ENCODE data around the gene LIM2. TPM values are rescaled to one million over a fixed set of nuclear protein-coding genes. Genes with fewer than 3 reads are reported as not detected.

Gene LIM2
- total and polyA plus RNA-seq, 2 of the 8 experiments (the other 6 are each of a cell fraction or from before 2014, with no cell fraction given) = not detected

DNA sequence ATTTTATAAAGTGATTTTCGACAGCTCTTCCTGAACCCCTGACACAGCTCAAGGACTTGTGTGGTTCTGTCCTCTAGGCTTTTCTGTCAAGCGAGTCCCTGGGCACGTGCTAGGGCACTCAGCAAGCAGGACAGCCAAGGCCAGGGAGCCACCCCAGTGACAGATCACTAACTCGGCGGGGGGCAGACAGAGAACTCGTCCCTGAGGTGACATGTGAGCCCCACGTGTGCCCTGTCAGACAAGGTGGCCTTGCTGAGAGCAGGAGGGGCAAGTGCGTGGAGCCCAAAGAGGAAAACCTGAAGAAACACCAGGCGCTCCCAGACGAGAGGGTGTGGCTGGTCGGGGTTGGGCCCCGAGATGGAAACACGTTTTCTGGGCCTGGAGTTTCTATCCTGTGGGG is 26.5 kb downstream of the LIM2 start (continued):
- no peak for TF ChIP-seq CHD7 (IDR thresholded peaks at IDR 0.05; ENCODE audit: insufficient replicate concordance, low read length)
- TF ChIP-seq RAD21 (IDR thresholded peaks at IDR 0.05 in 1 of 2, conservative IDR thresholded peaks at IDR 0.05 in 1 of 2; ENCODE audit: low read depth in 2 of 2, low read length in 2 of 2) = no peak
- no peak for TF ChIP-seq ASH2L (IDR thresholded peaks at IDR 0.05; ENCODE audit: low read length)
- TF ChIP-seq SP4 (IDR thresholded peaks at IDR 0.05; ENCODE audit: low read length) = no peak
- no peak for TF ChIP-seq KDM5A (IDR thresholded peaks at IDR 0.05; ENCODE audit: low read length)
- no peak for TF ChIP-seq RXRA (IDR thresholded peaks at IDR 0.05; ENCODE audit: insufficient read depth, low read depth, low read length)
- TF ChIP-seq NRF1 (IDR thresholded peaks at IDR 0.05; ENCODE audit: low read depth, low read length) = no peak
- no peak for TF ChIP-seq JUN (IDR thresholded peaks at IDR 0.05; ENCODE audit: low read depth, low read length)
- TF ChIP-seq YY1 (IDR thresholded peaks at IDR 0.05; ENCODE audit: low read depth, low read length) = no peak
- TF ChIP-seq TCF12 (IDR thresholded peaks at IDR 0.05; ENCODE audit: low read depth, low read length) = no peak
- TF ChIP-seq EGR1 (IDR thresholded peaks at IDR 0.05; ENCODE audit: borderline replicate concordance, low read depth, low read length) = no peak
- no peak for TF ChIP-seq RBBP5 (IDR thresholded peaks at IDR 0.05; ENCODE audit: borderline replicate concordance, low read depth, low read length)

Data from H1 (cell line).